Measurements from ENCODE around the gene CYP2A13.
"Not testable (repeated sequence)": the region's sequence is repeated elsewhere in the genome, so short reads cannot be mapped to it uniquely, and the experiment has no call there.

DNA sequence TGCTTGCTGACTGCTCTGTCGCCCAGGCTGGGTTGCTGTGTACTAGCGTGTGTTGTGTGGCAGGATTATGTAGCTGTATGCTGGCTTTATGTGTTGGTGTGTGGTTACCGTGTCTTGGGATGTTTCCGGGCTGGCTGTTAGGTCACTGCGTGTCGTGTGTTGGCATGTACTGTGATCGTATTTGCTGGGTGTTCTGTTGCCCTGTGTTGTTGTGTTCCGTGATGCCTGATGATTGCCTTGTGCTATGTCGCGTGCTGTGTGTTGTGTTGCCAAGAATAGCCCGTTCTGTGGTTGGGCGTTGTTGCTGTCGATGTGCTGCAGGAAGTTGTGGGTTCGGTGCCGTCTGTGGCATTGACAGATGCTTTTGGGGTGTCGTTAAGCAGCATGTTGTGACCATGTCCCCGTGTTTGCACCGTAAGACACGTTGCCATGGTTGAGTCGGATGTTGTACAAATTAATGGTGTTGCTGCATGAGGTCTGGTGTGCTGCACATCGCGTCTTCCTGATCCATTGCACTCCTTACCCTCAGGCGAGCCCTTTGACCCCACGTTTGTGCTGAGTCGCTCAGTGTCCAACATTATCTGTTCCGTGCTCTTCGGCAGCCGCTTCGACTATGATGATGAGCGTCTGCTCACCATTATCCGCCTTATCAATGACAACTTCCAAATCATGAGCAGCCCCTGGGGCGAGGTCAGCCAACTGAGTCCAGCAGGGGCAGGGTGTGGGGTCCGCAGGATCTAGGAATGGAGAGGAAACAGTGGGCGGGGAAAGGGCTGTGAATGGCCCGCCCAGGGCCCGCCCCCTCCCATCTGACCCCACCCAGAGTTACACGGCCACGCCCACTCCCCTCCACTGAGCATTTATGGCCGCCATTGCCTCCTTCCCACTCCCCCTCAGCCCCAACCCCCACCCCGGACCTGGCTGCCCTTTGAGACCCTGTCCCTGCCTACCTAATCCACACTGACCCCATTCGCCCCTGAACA is 33.0 kb downstream of the CYP2A13 start:
- TF ChIP-seq, protein P1, sequence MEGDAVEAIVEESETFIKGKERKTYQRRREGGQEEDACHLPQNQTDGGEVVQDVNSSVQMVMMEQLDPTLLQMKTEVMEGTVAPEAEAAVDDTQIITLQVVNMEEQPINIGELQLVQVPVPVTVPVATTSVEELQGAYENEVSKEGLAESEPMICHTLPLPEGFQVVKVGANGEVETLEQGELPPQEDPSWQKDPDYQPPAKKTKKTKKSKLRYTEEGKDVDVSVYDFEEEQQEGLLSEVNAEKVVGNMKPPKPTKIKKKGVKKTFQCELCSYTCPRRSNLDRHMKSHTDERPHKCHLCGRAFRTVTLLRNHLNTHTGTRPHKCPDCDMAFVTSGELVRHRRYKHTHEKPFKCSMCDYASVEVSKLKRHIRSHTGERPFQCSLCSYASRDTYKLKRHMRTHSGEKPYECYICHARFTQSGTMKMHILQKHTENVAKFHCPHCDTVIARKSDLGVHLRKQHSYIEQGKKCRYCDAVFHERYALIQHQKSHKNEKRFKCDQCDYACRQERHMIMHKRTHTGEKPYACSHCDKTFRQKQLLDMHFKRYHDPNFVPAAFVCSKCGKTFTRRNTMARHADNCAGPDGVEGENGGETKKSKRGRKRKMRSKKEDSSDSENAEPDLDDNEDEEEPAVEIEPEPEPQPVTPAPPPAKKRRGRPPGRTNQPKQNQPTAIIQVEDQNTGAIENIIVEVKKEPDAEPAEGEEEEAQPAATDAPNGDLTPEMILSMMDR (conservative IDR thresholded peaks at IDR 0.05; ENCODE audit: low read length) = not testable (repeated sequence)
- TF ChIP-seq EZH2phosphoT487 (IDR thresholded peaks at IDR 0.05; ENCODE audit: borderline replicate concordance, low read depth, low read length) = not testable (repeated sequence)
